GM18508 (cell line): ENCODE measurements around the gene PRRT4.

Source experiments
- ATAC-seq: cut with Tn5 transposase; IDR thresholded peaks from one replicate; pipeline ENCODE4 v1.9.1; 2021; ENCODE audit warnings: moderate number of reproducible peaks; ENCODE audit not compliant: insufficient read depth, unreplicated experiment

PRRT4 gene

DNA sequence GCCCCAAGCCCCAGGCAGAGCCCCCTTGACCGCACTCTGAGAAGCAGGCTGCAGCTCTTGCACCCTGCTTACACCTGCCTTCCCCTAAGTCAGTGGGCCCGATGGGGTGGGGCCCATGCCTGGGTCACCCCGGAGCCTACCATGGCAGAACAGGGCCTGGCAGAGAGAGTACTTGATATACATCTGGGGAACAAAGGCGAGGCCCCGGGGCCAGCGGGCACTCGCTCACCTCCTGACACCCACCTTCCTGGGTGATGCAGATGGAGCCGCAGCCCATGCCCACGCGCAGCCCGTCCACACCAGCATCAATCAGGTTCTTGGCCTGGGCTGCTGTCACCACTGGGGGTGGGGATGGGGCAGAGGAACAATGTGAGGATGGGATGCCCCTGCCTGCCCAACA lies 34.9 kb upstream of the PRRT4 start:
- no peak for ATAC-seq

DNA sequence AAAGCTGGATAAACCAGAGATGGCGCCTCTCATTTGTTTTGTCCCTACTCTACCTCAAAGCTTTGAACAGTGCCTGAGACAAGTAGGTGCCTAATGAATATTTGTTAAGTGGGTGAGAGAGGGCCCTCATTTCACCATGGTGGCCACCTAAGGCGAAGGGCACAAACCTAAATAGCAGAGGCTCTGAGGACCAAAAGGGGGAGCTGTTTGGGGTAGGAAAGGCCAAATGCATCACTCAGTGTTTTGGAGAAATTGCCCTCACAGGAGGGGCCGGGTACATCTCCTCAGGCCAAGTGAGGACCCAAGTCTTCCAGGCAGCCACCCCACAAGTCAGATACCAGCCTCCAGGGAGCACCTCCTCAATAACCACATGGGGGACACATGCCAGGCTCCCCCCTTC lies 34.3 kb upstream of the PRRT4 start:
- ATAC-seq = no peak

DNA sequence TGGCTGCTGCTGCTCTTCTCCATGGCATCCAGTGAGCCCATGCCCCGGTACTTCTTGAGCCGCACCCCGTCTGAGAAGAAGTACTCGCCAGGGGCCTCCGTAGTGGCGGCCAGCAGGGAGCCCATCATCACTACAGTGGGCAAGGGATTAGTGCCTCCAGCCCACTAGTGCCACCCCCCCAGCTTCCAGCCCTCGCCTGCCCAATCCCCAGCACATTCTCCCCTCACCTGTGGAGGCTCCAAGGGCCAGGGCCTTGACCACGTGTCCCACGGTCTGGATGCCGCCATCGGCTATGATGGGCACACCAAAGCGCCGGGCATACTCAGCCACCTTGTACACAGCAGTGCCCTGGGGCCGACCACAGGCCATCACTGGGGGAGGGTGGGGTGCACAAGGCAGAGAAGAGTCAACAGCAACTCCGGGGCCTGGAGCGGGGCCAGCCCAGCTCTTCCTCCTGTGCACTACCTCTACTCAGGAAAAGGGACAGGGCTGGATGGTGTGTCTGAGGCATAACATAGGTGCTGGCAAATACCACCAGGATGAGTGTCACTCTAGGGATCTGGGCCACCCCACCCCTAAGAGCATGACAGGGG lies 33.5 kb upstream of the PRRT4 start:
- no peak for ATAC-seq

DNA sequence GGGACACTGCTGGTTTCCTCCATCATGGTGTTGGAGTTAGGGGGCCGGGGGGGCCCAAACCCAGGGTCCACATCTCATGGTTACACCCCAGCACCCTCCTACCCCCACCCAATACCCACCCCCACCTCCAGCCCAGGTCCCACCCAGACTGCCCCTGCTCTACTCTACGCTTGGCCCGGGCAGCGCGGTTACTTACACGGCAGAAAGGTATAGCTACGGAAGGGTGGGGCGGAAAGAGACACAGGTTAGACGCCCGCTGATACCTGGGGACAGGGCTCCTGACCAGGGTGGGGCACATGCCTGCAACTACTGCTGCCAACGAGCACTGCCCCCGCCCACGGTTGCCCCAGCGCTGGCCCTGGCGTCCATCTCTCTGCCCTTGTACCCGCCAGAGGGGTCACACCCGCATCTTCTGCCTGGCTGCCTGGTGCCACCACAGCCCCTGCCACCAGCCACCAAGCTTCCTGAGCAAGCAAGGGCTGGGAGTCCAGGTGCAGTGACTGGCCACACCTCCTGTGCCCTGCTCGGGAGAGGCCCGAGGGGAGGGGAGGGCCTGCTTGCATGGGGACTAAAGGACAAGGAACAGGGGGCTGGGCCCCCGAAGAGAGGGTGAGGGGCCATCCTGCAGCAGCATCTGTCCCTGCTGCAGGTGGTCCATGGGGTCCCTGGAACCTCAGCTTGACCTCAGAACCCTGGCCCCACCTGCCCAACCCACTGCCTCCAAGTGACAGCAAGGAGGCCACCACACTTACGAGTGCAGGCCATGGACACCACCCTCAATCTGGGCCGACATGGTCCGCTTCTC lies 32.2 kb upstream of the PRRT4 start:
- ATAC-seq = no peak

DNA sequence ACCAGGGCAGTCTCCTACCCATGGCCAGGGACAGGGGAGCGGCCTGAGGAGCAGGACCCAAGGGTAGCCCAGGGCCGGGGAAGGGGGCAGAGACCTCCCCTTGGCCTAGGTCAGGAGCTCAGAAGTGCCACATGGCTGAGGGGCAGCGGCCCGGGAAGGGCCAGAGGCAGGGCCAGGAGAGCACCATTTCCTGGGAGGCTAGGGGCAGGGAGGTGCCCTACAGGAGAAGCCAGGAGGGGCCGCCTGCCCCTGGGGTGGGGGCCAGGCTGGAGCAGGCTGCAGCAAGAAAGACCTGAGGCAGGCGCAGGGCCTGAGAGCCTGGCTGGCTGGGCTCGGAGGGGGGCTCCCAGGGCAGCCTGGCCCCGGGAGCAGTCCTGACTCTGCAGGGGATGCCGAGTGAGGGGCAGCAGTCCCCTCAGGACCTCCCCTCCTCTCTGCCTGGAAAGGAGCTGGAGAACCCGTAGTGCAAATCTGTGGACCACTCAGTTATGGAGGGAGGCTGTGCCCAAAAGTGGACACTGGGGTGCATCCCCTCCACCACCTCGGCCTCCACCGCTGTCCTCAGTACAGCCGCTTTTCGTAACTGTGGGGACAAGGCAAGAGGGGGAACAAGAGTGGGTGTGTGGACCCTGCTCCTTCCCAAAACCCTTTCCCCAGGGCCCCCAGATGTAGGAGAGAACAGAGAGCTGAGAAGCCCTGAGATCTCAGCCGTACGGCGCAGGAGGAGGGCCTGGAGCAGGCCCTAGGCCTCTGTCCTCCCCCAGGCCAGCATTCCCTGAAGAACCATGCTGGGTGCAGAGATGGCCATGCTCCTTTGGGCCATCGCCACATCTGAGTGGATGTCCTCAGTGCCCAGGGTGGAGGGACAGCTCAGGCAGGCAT lies 31.2 kb upstream of the PRRT4 start:
- no peak for ATAC-seq

- no peak for ATAC-seq
These were observed 30.3 kb upstream of the PRRT4 start for GRCh38 chr7:128391805-128392204.

DNA sequence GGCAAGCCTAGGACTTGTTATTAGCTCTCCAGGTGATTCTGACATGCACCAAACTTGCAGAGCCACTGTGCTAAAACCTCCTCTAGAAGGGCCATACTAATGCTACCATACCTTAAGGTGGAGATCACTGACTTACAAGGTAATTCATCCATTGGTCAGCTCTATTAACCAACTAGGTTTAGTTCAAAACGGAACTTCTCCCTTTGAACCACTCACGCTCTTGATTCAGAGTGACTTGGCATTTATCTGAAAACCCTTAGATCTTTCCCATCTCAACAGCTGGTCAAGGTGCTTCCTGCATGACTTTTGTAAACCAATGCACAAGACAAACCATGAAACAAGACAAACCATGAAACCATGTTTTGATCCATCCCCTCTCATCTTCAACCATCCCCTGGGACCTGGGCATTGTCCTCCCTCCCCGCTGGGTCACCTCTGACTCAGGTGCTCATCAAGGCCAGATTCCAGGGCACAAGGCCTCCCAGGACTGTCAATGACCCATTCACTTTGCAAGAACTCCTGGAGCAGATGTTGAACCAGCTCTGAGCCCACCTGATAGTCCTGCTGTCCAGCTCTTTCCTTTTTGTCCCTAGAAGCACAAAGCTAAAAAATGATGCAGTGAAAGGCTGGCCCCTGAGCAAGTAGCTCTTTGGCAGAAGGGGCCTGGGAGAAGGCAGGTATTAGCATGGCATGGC lies 29.5 kb upstream of the PRRT4 start:
- ATAC-seq = no peak

DNA sequence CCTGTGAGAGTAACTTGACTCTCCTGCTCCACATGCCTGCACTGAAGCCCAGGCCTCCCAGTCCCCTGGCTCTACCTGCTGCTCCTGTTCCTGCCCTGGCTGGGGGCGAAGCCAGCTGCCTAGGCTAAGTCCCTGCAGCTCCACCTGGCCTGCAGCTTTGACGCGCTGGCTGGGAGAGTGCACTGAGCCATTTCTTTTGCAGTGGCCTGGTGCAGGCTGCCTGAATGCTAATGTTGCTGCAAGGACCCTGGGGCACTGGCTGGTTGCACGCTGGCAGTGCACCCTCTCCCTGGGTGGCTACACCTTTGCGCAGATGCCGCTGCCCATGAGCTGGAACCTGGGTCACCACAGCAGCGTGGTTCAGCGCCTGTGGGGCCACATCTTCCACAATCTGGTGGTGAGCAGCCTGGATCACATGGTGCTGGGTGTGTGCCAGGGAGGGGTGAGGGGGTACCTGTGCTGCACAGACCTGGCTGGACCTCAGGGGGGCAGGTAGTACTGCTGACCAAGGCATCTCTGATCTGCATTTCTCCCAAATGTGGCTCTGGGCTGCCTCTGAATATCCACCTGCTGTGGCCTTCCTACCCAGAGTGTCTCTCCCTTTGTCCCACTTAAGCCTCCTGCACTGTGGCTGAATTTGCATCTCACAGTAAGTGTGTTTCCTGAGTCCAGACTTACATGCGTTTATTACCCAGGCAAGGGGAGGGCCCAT lies 28.3 kb upstream of the PRRT4 start:
- no peak for ATAC-seq

DNA sequence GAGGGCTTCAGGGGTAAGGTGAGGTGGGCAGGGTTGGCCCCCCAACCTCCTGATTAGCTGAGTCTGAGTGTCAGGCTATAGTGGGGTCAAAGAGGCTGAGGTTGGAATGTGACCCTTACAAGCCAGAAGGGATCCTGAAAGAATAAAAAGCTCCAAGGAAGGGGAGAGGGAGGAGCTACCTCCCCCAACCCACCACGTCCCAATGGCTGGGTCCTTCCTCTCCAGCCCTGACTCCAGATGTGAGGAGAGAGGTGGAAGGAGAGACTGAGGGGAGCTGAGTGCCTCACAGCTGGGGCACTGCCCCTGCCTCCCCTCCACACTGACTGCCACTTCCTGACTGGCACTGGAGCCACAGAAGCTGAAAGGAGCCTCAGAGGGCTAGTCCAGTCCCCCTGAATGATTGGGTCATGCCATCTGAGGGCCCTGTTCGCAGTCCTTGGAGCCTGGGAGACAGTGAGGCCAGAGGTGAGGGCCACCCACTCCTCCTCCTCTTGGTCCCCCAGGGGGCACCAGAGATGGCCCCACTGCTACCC lies 27.7 kb upstream of the PRRT4 start:
- ATAC-seq = no peak

DNA sequence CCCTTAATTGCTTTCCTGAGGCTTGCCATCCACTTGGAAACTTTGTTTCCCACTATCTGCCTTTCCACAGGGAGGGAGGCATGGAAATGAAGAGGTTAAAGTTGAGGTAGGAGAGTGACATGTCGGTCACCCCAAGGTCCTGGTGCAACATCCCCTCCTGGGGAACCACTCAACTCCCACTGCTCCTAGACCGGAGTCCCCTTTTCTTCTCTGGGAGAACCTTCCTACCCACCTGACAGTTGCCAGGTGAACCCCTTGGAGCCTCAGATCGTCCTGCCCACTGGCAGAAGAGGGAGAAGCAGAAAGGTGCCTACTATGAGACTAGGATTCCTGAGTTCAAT lies 26.6 kb upstream of the PRRT4 start:
- no peak for ATAC-seq

GRCh38 chr7:128387216-128388144 lies 26.0 kb upstream of the PRRT4 start:
- no peak for ATAC-seq

- no peak for ATAC-seq
These were observed 24.8 kb upstream of the PRRT4 start for GRCh38 chr7:128385988-128386925.

DNA sequence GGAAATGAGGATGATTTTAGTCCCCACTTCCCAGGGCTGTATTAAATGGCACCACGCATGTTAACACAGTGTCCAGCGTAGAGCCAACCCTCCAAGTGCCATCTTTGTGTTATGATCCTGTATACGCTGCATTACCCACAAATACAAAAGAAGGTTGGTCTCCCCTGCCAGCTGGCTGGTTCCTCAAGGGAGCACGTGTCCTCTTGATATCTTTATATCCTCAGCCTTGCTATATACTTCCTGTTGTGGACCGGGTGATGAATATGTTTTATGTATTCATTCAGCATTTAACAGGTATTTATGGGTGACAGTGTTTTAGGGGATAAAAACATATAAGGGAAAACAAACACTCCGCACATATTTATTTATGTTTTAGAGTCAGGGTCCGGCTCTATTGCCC lies 23.2 kb upstream of the PRRT4 start:
- no peak for ATAC-seq

GRCh38 chr7:128383776-128384175 lies 22.3 kb upstream of the PRRT4 start:
- ATAC-seq = no peak

GRCh38 chr7:128381161-128381821 lies 19.8 kb upstream of the PRRT4 start:
- no peak for ATAC-seq

DNA sequence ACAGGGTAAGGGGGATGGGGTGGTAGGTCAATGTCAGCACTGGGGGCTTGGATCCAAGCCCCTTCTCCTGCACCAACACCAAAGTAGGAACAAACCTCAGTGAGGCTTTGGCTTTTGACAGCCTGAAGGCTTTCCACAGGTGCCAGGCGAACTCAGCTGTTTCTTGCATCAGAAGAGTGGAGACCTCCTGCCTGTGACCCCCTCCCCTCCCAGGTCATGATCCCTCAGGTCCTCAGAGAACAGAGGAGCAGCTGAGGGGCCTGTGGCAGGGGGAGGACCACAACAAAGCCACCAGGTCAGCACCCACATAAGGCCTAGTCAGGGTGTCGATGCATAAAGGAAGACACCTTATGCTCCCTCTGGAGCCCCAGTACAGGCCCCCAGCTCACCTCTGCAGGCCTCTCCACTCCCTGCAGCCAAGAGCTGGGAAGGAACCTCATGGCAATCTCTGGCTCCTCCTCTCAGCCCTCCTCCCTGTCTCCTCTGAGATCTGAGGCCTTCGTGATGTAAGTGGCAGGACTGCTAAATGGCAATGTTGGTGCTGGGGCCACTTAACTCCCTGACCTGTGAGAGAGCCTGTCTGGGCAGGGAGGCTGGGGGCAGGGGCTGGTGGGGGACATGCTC lies 19.1 kb upstream of the PRRT4 start:
- ATAC-seq = no peak
